ENCODE results near the gene MEN1.

The MEN1 gene

GRCh38 chr11:64834031-64834722 lies 23.8 kb upstream of the MEN1 start:
- Histone ChIP-seq H4K20me1 (ENCODE audit: insufficient read depth, low read length) (no peaks in the 10 kb centered on the region), H3F3A (ENCODE audit: insufficient read depth, low read length) (no peaks in the 10 kb centered on the region), H3K27ac (ENCODE audit: low read length) (no peak overlapping the region), H3K36me3 (replicated peaks; ENCODE audit: insufficient read depth, low read length) (no peaks in the 10 kb centered on the region), H3K9ac (ENCODE audit: low read length) (no peak overlapping the region), H2AFZ (ENCODE audit: low read length) (no peak overlapping the region), H3K9me3 (replicated peaks; ENCODE audit: insufficient read depth, low read length) (no peaks in the 10 kb centered on the region), H3K4me3 (ENCODE audit: low read length) (no peak overlapping the region), H3K4me2 (ENCODE audit: low read depth, low read length) (no peak overlapping the region), H3K79me2 (ENCODE audit: low read length) (no peaks in the 10 kb centered on the region), H3K4me1 (ENCODE audit: low read length) (no peaks in the 10 kb centered on the region), H3K27me3 (replicated peaks; ENCODE audit: insufficient read depth, low read length) (no peaks in the 10 kb centered on the region), H3K9me2 (replicated peaks; ENCODE audit: insufficient read depth, low read length) (no peaks in the 10 kb centered on the region)
- DNase-seq = no peak
- no peak for TF ChIP-seq CTCF (IDR thresholded peaks at IDR 0.05; ENCODE audit: low read length)
- TF ChIP-seq EZH2 (optimal IDR thresholded peaks at IDR 0.05; ENCODE audit: low read depth, low read length) = no peak
- TF ChIP-seq EZH2phosphoT487 (IDR thresholded peaks at IDR 0.05; ENCODE audit: low read length) = no peak

GRCh38 chr11:64833509-64833908 lies 23.2 kb upstream of the MEN1 start:
- no peak overlapping the region for H3K27ac ChIP-seq (ENCODE audit: low read length)
- no peaks in the 10 kb centered on the region for H3K4me1 ChIP-seq (ENCODE audit: low read length)
- H3K36me3 ChIP-seq (replicated peaks; ENCODE audit: insufficient read depth, low read length) = no peaks in the 10 kb centered on the region
- no peaks in the 10 kb centered on the region for H3K27me3 ChIP-seq (replicated peaks; ENCODE audit: insufficient read depth, low read length)
- TF ChIP-seq EZH2phosphoT487 (IDR thresholded peaks at IDR 0.05; ENCODE audit: low read length) (no peak), EZH2 (optimal IDR thresholded peaks at IDR 0.05; ENCODE audit: low read depth, low read length) (no peak), CTCF (IDR thresholded peaks at IDR 0.05; ENCODE audit: low read length) (no peak)
- no peaks in the 10 kb centered on the region for H3K9me2 ChIP-seq (replicated peaks; ENCODE audit: insufficient read depth, low read length)
- H4K20me1 ChIP-seq (ENCODE audit: insufficient read depth, low read length) = no peaks in the 10 kb centered on the region
- no peak overlapping the region for H3K4me2 ChIP-seq (ENCODE audit: low read depth, low read length)
- no peaks in the 10 kb centered on the region for H3K79me2 ChIP-seq (ENCODE audit: low read length)
- no peak for DNase-seq
- H3K9ac ChIP-seq (ENCODE audit: low read length) = no peak overlapping the region
- no peaks in the 10 kb centered on the region for H3K9me3 ChIP-seq (replicated peaks; ENCODE audit: insufficient read depth, low read length)
- H3F3A ChIP-seq (ENCODE audit: insufficient read depth, low read length) = no peaks in the 10 kb centered on the region
- no peak overlapping the region for H2AFZ ChIP-seq (ENCODE audit: low read length)
- H3K4me3 ChIP-seq (ENCODE audit: low read length) = no peak overlapping the region

- Histone ChIP-seq H3K4me3 (ENCODE audit: low read length) (no peak overlapping the region), H2AFZ (ENCODE audit: low read length) (no peak overlapping the region), H3K79me2 (ENCODE audit: low read length) (no peaks in the 10 kb centered on the region), H3F3A (ENCODE audit: insufficient read depth, low read length) (no peaks in the 10 kb centered on the region), H3K9me2 (replicated peaks; ENCODE audit: insufficient read depth, low read length) (no peaks in the 10 kb centered on the region), H3K4me1 (ENCODE audit: low read length) (no peaks in the 10 kb centered on the region), H4K20me1 (ENCODE audit: insufficient read depth, low read length) (no peaks in the 10 kb centered on the region), H3K9ac (ENCODE audit: low read length) (no peak overlapping the region), H3K9me3 (replicated peaks; ENCODE audit: insufficient read depth, low read length) (no peaks in the 10 kb centered on the region), H3K27ac (ENCODE audit: low read length) (no peak overlapping the region), H3K36me3 (replicated peaks; ENCODE audit: insufficient read depth, low read length) (no peaks in the 10 kb centered on the region), H3K4me2 (ENCODE audit: low read depth, low read length) (no peak overlapping the region), H3K27me3 (replicated peaks; ENCODE audit: insufficient read depth, low read length) (no peaks in the 10 kb centered on the region)
- TF ChIP-seq EZH2phosphoT487 (IDR thresholded peaks at IDR 0.05; ENCODE audit: low read length) (no peak), EZH2 (optimal IDR thresholded peaks at IDR 0.05; ENCODE audit: low read depth, low read length) (no peak), CTCF (IDR thresholded peaks at IDR 0.05; ENCODE audit: low read length) (no peak)
- DNase-seq = no peak
Measured at GRCh38 chr11:64833198-64833502, 22.8 kb upstream of the MEN1 start.
